Esophagus muscularis mucosa (tissue), 3 donors: ENCODE results near the gene SPDYE6.

ENCODE experiments used
- POLR2AphosphoS5 ChIP-seq, 2 donors: sonication (generic); formaldehyde crosslinking; IDR thresholded peaks; one replicate each; pipeline ENCODE4 v1.6.1; 2017; ENCODE audit warnings: antibody characterized with exemption in 2 of 2
- TF ChIP-seq, protein P1 (sequence below), 3 experiments: fragments of 200-600 bp in 2 of 3; fragments of 450-650 bp in 1 of 3; sonication (generic) in 2 of 3; IDR thresholded peaks; one replicate each; pipeline ENCODE4 v1.5.1; 2017 to 2019; ENCODE audit warnings: antibody characterized with exemption in 3 of 3, mild to moderate bottlenecking in 2 of 3, moderate library complexity in 1 of 3

DNA sequence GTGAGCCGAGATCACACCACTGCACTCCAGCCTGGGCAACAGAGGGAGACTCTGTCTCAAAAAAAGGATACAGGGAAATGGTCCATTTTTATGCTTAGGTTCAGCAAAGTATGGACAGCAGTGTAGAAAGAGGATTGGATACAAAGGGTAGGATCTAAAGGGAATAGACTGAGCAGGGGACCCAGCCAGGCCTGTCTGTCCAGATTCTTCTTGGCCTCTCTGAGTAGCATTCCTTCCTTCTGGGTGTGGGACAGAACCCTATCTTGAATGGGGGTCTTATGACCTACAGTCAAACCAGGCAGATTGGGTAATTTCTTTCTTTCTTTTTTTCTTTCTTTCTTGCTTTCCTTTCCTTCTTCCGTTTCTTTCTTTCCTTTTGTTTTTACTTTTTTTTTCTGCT, 43.9 kb downstream of the SPDYE6 start:
- TF ChIP-seq, protein P1, sequence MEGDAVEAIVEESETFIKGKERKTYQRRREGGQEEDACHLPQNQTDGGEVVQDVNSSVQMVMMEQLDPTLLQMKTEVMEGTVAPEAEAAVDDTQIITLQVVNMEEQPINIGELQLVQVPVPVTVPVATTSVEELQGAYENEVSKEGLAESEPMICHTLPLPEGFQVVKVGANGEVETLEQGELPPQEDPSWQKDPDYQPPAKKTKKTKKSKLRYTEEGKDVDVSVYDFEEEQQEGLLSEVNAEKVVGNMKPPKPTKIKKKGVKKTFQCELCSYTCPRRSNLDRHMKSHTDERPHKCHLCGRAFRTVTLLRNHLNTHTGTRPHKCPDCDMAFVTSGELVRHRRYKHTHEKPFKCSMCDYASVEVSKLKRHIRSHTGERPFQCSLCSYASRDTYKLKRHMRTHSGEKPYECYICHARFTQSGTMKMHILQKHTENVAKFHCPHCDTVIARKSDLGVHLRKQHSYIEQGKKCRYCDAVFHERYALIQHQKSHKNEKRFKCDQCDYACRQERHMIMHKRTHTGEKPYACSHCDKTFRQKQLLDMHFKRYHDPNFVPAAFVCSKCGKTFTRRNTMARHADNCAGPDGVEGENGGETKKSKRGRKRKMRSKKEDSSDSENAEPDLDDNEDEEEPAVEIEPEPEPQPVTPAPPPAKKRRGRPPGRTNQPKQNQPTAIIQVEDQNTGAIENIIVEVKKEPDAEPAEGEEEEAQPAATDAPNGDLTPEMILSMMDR (IDR thresholded peaks at IDR 0.05) = no peak
- TF ChIP-seq POLR2AphosphoS5 (IDR thresholded peaks at IDR 0.05) = no peak
